HG03439 (cell line): ENCODE data around the gene MPPED1.

Source experiments
- ATAC-seq: cut with Tn5 transposase; IDR thresholded peaks from one replicate; pipeline ENCODE4 v1.9.1; 2021; ENCODE audit warnings: mild to moderate bottlenecking, moderate library complexity; ENCODE audit not compliant: unreplicated experiment

Gene MPPED1

GRCh38 chr22:43491177-43491576 lies 79.4 kb downstream of the MPPED1 start:
- no peak for ATAC-seq

GRCh38 chr22:43491737-43492136 lies 79.9 kb downstream of the MPPED1 start:
- ATAC-seq = no peak

- no peak for ATAC-seq
Measured at GRCh38 chr22:43493297-43493696, 81.5 kb downstream of the MPPED1 start.

- no peak for ATAC-seq
Measured at GRCh38 chr22:43497956-43498855, 86.4 kb downstream of the MPPED1 start.

- ATAC-seq = no peak
Measured at GRCh38 chr22:43498856-43499253, 87.0 kb downstream of the MPPED1 start.

GRCh38 chr22:43500792-43501785 lies 89.3 kb downstream of the MPPED1 start:
- ATAC-seq = no peak

- ATAC-seq = no peak
Measured at GRCh38 chr22:43501878-43502277, 90.1 kb downstream of the MPPED1 start.

GRCh38 chr22:43502306-43502874 lies 90.6 kb downstream of the MPPED1 start:
- ATAC-seq = no peak

- no peak for ATAC-seq
Measured at GRCh38 chr22:43504068-43504467, 92.3 kb downstream of the MPPED1 start.

GRCh38 chr22:43504666-43505261 lies 93.0 kb downstream of the MPPED1 start:
- ATAC-seq = no peak

- no peak for ATAC-seq
Measured at GRCh38 chr22:43505423-43505822, 93.6 kb downstream of the MPPED1 start.

- no peak for ATAC-seq
Measured at GRCh38 chr22:43505896-43506295, 94.1 kb downstream of the MPPED1 start.

- no peak for ATAC-seq
Measured at GRCh38 chr22:43506487-43506886, 94.7 kb downstream of the MPPED1 start.

GRCh38 chr22:43507235-43507634 lies 95.4 kb downstream of the MPPED1 start:
- no peak for ATAC-seq

- ATAC-seq = no peak
Measured at GRCh38 chr22:43508489-43508888, 96.7 kb downstream of the MPPED1 start.

GRCh38 chr22:43509337-43509736 lies 97.5 kb downstream of the MPPED1 start:
- ATAC-seq = no peak

GRCh38 chr22:43510281-43511070 lies 98.7 kb downstream of the MPPED1 start:
- no peak for ATAC-seq

- no peak for ATAC-seq
Measured at GRCh38 chr22:43511276-43511910, 99.6 kb downstream of the MPPED1 start.

- ATAC-seq = no peak
Measured at GRCh38 chr22:43512279-43512678, 100.5 kb downstream of the MPPED1 start.
